ENCODE data around the gene FCHSD2. TPM values are rescaled to one million over a fixed set of nuclear protein-coding genes. Genes with fewer than 3 reads are reported as not detected.
A peak's percentile ranks its signal among the peaks of the same experiment; 100 is the strongest.

The FCHSD2 gene
- total RNA-seq, 4 donors from 2014 or later, result 15.4 to 37.8 (median 31.9) TPM

DNA sequence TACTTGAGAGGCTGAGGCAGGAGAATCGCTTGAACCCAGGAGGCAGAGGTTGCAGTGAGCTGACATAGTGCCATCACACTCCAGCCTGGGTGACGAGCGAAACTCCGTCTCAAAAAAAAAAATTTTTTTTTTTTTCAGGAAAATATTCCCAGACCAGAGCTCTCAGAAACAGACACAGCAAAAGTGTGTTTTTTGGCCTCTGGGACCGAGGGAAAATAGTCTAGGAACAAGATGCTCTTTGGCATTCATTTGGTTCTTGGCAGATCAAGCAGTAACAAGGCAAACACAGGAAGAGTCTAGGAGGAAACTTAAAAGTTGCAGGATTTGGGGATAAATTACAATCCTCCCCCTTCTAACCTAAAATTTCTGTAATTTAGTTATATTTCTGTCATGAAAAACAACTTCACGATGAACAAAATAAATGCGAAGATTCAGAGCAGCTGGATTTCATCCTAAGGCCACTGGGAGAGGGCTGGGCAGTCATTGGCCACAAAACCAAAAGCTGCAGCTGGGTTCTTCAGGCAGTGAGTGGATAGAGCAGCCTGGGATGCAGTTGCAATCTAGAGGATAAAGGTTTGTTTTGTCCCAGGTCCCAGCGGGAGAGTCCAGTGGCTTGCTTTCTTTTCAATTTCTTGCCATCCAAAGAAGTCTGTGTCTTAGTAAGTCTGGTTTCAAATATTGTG, 308.2 kb downstream of the FCHSD2 start:
- TF ChIP-seq, protein P1, sequence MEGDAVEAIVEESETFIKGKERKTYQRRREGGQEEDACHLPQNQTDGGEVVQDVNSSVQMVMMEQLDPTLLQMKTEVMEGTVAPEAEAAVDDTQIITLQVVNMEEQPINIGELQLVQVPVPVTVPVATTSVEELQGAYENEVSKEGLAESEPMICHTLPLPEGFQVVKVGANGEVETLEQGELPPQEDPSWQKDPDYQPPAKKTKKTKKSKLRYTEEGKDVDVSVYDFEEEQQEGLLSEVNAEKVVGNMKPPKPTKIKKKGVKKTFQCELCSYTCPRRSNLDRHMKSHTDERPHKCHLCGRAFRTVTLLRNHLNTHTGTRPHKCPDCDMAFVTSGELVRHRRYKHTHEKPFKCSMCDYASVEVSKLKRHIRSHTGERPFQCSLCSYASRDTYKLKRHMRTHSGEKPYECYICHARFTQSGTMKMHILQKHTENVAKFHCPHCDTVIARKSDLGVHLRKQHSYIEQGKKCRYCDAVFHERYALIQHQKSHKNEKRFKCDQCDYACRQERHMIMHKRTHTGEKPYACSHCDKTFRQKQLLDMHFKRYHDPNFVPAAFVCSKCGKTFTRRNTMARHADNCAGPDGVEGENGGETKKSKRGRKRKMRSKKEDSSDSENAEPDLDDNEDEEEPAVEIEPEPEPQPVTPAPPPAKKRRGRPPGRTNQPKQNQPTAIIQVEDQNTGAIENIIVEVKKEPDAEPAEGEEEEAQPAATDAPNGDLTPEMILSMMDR (IDR thresholded peaks at IDR 0.05), result no peak
- DNase-seq (ENCODE audit: low spot score) (no peak), ATAC-seq (ENCODE audit: low FRiP score) (no peak)

DNA sequence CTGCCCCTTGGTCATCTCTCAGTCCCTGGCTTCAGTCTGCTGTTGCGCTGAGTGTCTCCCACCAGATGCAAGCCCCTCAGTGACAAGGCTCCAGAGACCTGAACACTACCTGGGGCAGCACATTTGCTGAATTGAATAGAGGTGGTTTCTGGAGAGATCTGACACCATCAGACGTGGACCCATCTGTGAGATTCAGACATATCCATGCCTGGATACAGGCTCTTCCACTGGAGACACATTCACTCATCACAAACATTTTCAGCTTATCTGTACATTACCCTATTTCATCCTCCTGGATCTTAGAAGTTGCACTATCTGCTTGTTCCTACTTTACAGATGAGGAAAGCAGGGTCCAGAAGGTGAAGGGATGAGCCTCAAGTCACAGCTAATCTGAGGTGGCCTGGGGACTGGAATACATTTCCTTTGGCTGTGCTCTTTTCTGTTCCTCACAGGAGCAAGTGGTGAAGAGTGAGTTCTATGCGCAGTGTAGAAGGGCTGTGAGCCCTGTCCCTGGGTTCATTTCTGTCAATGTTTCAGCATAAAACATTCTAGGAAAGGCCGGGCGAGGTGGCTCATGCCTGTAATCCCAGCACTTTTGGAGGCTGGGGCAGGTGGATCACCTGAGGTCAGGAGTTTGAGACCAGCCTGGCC, 308.9 kb downstream of the FCHSD2 start:
- DNase-seq (ENCODE audit: low spot score), result no peak
- ATAC-seq (ENCODE audit: low FRiP score), result no peak
- TF ChIP-seq, protein P1 (IDR thresholded peaks at IDR 0.05), result no peak

DNA sequence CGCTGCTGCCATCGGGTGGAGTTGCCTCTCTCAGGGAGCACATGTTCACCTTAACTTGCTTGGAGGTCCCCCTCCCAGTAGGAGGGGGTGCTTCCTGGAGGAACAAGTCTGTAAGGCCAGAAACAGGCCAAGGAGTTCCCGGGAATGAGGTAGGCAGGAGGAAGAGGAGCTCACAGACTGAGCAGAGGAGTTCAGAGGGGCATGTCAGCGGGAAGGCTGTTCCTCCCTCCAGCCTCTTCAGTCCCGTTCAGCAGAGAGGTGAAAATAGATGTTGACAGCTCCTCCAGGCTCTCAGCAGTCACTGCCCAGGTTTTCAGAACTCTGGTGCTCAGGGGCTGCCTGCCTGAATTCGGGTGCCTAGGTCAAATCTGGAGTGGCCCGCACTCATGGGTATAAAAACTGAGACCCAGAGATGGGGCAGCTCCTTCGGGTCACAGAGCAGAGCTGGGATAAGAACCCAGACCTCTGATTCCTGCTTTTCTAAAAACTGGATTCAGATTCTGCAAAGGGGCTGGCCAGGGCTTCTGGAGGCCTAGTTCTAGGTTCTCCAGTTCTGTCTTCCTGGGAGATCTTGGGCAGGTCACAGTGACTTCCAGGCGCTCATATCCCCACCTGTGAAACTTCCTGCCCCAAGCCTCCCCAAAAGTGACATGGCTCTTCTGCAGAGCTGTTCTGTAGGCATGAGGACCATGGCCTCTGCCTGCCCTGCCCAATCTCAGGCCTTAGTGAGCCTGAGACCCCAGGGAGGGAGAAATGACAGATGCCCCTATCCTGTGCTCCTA, 309.6 kb downstream of the FCHSD2 start:
- no peak for ATAC-seq (ENCODE audit: low FRiP score)
- TF ChIP-seq, protein P1 (IDR thresholded peaks at IDR 0.05), result no peak
- DNase-seq (ENCODE audit: low spot score), result no peak

DNA sequence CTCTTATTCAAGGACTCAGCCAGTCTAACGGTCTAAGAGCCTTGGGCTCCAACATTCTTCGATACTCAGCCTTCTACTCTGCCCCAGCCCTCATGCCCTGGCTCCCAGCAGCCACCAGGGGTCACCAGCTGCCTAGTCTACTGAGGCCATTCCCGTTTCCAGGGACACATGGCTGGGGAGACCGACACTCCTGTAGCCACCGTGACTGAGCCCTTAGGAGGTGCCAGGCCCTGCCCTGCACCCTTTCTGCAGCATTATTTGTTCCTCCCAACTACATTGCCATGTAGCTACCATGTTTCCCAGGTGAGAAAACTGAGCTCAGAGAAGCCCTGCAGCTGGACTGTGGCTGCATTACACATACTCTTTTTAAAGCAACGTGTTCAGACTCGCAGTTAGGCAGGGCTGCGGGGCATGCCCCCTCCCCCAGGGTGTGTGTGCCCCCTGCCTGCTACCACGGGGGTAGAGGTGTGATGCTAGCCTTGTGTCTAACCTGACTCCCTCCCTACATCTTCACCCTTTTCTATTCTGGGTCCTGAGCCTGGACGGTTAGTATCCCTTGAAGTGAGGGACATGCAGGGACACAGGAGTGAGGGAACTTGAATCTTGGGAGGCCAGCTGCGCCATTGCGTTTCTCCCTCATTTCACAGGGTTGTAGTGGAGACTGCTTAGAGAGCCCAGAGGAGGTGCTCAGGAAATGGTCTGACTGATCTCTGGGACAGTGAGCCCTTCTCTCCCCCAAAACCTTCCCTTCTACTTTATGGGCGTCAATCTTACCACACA, 310.4 kb downstream of the FCHSD2 start:
- ATAC-seq (ENCODE audit: low FRiP score) (peak; percentile 76), DNase-seq (ENCODE audit: low spot score) (peak; percentile 68)
- TF ChIP-seq, protein P1 (IDR thresholded peaks at IDR 0.05), result peak in 2 of 3 donors; percentile 56 to 87

DNA sequence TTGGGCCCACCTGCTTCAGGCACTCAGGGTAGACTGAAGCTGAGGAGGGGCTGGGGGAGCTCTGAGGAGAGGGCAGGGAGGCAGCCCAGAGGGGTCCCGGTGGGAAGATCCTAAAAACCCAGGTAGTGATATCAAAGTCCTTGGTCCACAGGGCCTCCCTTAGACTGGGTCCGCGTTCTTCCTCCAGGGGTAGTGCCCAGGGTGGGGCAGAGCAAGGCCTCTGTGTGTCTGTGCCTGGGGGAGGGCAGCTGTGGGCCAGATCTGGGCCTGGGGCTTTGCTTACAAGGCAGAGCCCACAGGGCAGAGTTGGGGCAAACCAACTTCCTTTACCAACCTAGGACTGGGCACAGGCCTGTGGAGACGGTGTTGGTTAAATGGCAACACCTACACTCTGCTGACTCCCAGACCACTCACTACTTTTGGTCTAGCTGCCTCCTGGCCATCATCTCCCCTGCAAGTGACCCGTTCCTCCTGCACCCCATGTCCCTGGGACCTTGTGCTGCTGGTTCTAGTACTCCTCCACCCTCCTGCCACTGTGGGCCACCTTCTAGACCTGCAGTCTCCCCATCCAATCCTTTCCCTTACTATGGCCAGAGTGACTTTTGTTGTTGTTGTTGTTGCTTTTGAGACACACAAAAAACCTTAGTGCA, 312.1 kb downstream of the FCHSD2 start:
- no peak for ATAC-seq (ENCODE audit: low FRiP score)
- TF ChIP-seq, protein P1 (IDR thresholded peaks at IDR 0.05), result no peak
- DNase-seq (ENCODE audit: low spot score), result no peak

DNA sequence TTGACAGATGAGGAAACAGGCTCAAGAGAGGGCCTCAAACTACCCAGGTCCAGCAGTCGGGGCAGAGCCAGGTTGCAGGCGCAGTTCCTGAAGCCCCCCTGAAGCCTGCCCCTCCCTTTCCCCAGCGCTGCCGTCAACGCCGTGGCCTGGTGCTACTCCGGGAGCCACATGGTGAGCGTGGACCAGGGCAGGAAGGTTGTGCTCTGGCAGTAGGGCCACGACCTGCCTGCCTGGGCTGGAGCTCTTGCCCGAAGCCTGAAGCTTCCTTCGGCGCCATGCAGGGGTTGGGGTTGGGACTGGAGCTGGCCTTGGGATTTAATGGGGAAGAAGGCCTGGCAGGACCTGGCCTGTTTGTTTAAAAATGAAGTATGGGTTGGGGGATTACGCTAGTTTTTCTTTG, 312.9 kb downstream of the FCHSD2 start:
- DNase-seq (ENCODE audit: low spot score) (no peak), ATAC-seq (ENCODE audit: low FRiP score) (no peak)
- TF ChIP-seq, protein P1 (IDR thresholded peaks at IDR 0.05), result no peak

Data from omental fat pad (tissue), 4 donors.